Stimulated activated naive B cell treated with anti-CD40 and anti-IgM and Interleukin-4, amounts not matched to agents 10 μg/mL and 1 μg/mL and 100 μg/mL, for 72 hours (primary cell): Measurements from ENCODE around the gene TSPYL2.

Source experiments
- ATAC-seq, 2 donors: fragments of 150-1000 bp; cut with Tn5 transposase; replicated peaks; 2 replicates each; pipeline ENCODE4 v1.10.0; 2021; ENCODE audit warnings: moderate library complexity in 1 of 2
- DNase-seq: peaks from one replicate; pipeline ENCODE4 v3.0.0; 2021
- H3K27ac Mint-ChIP-seq: one replicate; pipeline ENCODE4 v1.8.0; 2022; ENCODE audit warnings: mild to moderate bottlenecking, mixed read lengths
- H3K27me3 Mint-ChIP-seq, 2 donors: one replicate each; pipeline ENCODE4 v1.8.0; 2022; ENCODE audit warnings: mixed read lengths in 2 of 2
- H3K36me3 Mint-ChIP-seq, 2 donors: one replicate each; pipeline ENCODE4 v1.8.0; 2022; ENCODE audit warnings: mixed read lengths in 2 of 2, mild to moderate bottlenecking in 1 of 2
- H3K4me1 Mint-ChIP-seq, 2 donors: one replicate each; pipeline ENCODE4 v1.8.0; 2022; ENCODE audit warnings: mixed read lengths in 2 of 2, mild to moderate bottlenecking in 1 of 2
- H3K4me3 Mint-ChIP-seq, 2 donors: one replicate each; pipeline ENCODE4 v1.8.0; 2022; ENCODE audit warnings: mild to moderate bottlenecking in 2 of 2, mixed read lengths in 2 of 2, moderate library complexity in 1 of 2
- H3K9me3 Mint-ChIP-seq, 2 donors: one replicate each; pipeline ENCODE4 v1.8.0; 2022; ENCODE audit warnings: mixed read lengths in 2 of 2, mild to moderate bottlenecking in 1 of 2

The TSPYL2 gene

GRCh38 chrX:53125506-53125905 lies 43.3 kb downstream of the TSPYL2 start:
- Mint-ChIP-seq H3K4me3 (no peak overlapping the region), H3K36me3 (peaks cover 8 to 12% of the 10 kb centered on the region in 2 donors), H3K27me3 (no peaks in the 10 kb centered on the region), H3K27ac (no peak overlapping the region), H3K4me1 (no peaks in the 10 kb centered on the region), H3K9me3 (peaks cover 6 to 11% of the 10 kb centered on the region in 2 donors)
- ATAC-seq (no peak), DNase-seq (no peak)

GRCh38 chrX:53126377-53126776 lies 44.2 kb downstream of the TSPYL2 start:
- Mint-ChIP-seq H3K27me3 (no peaks in the 10 kb centered on the region), H3K4me1 (no peaks in the 10 kb centered on the region), H3K4me3 (no peak overlapping the region), H3K27ac (no peak overlapping the region), H3K9me3 (peaks cover 6 to 11% of the 10 kb centered on the region in 2 donors), H3K36me3 (peaks cover 10 to 14% of the 10 kb centered on the region in 2 donors)
- DNase-seq (no peak), ATAC-seq (no peak)

GRCh38 chrX:53128097-53128749 lies 46.1 kb downstream of the TSPYL2 start:
- Mint-ChIP-seq H3K27me3 (no peaks in the 10 kb centered on the region), H3K36me3 (peaks cover 10 to 23% of the 10 kb centered on the region in 2 donors), H3K4me1 (no peaks in the 10 kb centered on the region), H3K4me3 (no peak overlapping the region), H3K9me3 (peaks cover 6 to 11% of the 10 kb centered on the region in 2 donors), H3K27ac (no peak overlapping the region)
- no peak for ATAC-seq
- no peak for DNase-seq

- Mint-ChIP-seq H3K27me3 (no peaks in the 10 kb centered on the region), H3K4me1 (no peaks in the 10 kb centered on the region), H3K27ac (no peak overlapping the region), H3K4me3 (no peak overlapping the region), H3K36me3 (peaks cover 2 to 26% of the 10 kb centered on the region in 2 donors), H3K9me3 (no peaks in the 10 kb centered on the region)
- ATAC-seq = no peak
- no peak for DNase-seq
Observed at GRCh38 chrX:53133400-53133799, 51.2 kb downstream of the TSPYL2 start.

- Mint-ChIP-seq H3K36me3 (peaks cover 3 to 29% of the 10 kb centered on the region in 2 donors), H3K27me3 (no peaks in the 10 kb centered on the region), H3K9me3 (no peaks in the 10 kb centered on the region), H3K27ac (no peak overlapping the region), H3K4me3 (no peak overlapping the region), H3K4me1 (no peaks in the 10 kb centered on the region)
- no peak for ATAC-seq
- no peak for DNase-seq
Observed at GRCh38 chrX:53135581-53135980, 53.4 kb downstream of the TSPYL2 start.
